ENCODE data around the gene UGT1A10. TPM values are rescaled to one million over a fixed set of nuclear protein-coding genes. Genes with fewer than 3 reads are reported as not detected.

The UGT1A10 gene
- total and polyA plus RNA-seq, 2 of the 13 experiments (the other 11 are each of a cell fraction or from before 2014, with no cell fraction given): not detected

DNA sequence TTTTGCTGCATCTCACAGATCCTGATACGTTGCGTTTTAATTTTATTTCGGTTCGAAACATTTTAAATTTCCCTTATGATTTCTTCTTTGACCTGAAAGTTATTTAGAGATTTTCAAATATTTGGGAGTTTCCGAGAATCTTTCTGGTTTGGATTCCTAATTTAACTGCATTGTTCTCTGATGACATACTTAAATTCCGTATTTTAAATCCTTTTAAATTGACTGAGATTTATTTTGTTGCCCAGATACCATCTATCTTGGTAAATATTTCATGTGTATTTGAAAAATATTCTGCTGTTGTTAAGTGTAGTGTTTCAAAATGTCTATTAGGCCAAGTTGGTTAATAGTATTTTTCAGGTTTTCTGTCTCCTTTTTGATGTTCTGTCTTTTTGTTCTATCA lies 179.6 kb downstream of the UGT1A10 start (continued):
- TF ChIP-seq ZEB1 (IDR thresholded peaks at IDR 0.05; ENCODE audit: insufficient replicate concordance, low read depth): no peak
- TF ChIP-seq ZNF792 (CRISPR knock-in tag; IDR thresholded peaks at IDR 0.05): no peak
- no peak for TF ChIP-seq PCBP1 (IDR thresholded peaks at IDR 0.05; ENCODE audit: borderline replicate concordance, low read depth, low read length)
- TF ChIP-seq MEF2D (CRISPR knock-in tag; IDR thresholded peaks at IDR 0.05): no peak

- H3K27ac ChIP-seq (ENCODE audit: extremely low read length, insufficient read depth, low read length): no peak overlapping the region
- no peaks in the 10 kb centered on the region for H4K20me1 ChIP-seq (ENCODE audit: insufficient read depth, low read length)
- no peak for FAIRE-seq
- H2AFZ ChIP-seq (ENCODE audit: low read length): no peak overlapping the region
- intact Hi-C loops (cut with micrococcal nuclease; ENCODE audit: unreplicated experiment) (no loop called here), in situ Hi-C loops (cut with HindIII; ENCODE audit: extremely low pct_ligation_motif_present, low pct_unique_long_range_greater_than_20kb) (no loop called here)
- no peak overlapping the region for H3K4me2 ChIP-seq (ENCODE audit: low read depth, low read length)
- H3K9ac ChIP-seq (ENCODE audit: insufficient read depth, low read depth, low read length): no peak overlapping the region
- no peaks in the 10 kb centered on the region for H3K36me3 ChIP-seq (replicated peaks in 1 of 2; ENCODE audit: control insufficient read depth in 1 of 2, insufficient read depth in 2 of 2, low read length in 2 of 2)
- ChIA-PET POLR2A (no interaction called here), CTCF (ENCODE audit: low intra/inter-chr PET ratio, low total read pairs) (no interaction called here)
- TF ChIP-seq REPIN1 (CRISPR knock-in tag; IDR thresholded peaks at IDR 0.05; ENCODE audit: borderline replicate concordance, low read depth) (no peak), GPN1 (CRISPR knock-in tag; IDR thresholded peaks at IDR 0.05; ENCODE audit: borderline replicate concordance) (no peak), SMAD9 (CRISPR knock-in tag; IDR thresholded peaks at IDR 0.05) (no peak), NR2F1 (CRISPR knock-in tag; IDR thresholded peaks at IDR 0.05) (no peak), FOXK1 (CRISPR knock-in tag; IDR thresholded peaks at IDR 0.05; ENCODE audit: borderline replicate concordance, low read depth) (no peak), SNAPC4 (CRISPR knock-in tag; IDR thresholded peaks at IDR 0.05) (no peak), AGO2 (optimal IDR thresholded peaks at IDR 0.05; ENCODE audit: low read depth, low read length) (no peak), ZNF34 (CRISPR knock-in tag; IDR thresholded peaks at IDR 0.05; ENCODE audit: borderline replicate concordance) (no peak), ZNF614 (CRISPR knock-in tag; IDR thresholded peaks at IDR 0.05; ENCODE audit: borderline replicate concordance) (no peak)
- TF ChIP-seq, protein P1, sequence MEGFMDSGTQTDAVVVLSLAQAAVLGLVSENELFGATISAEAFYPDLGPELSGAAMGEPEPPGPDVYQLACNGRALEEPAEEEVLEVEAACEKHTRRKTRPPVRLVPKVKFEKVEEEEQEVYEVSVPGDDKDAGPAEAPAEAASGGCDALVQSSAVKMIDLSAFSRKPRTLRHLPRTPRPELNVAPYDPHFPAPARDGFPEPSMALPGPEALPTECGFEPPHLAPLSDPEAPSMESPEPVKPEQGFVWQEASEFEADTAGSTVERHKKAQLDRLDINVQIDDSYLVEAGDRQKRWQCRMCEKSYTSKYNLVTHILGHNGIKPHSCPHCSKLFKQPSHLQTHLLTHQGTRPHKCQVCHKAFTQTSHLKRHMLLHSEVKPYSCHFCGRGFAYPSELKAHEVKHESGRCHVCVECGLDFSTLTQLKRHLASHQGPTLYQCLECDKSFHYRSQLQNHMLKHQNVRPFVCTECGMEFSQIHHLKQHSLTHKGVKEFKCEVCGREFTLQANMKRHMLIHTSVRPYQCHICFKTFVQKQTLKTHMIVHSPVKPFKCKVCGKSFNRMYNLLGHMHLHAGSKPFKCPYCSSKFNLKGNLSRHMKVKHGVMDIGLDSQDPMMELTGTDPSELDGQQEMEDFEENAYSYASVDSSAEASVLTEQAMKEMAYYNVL (CRISPR knock-in tag; IDR thresholded peaks at IDR 0.05; ENCODE audit: borderline replicate concordance): no peak
- H3K4me3 ChIP-seq (replicated peaks in 1 of 3; ENCODE audit: insufficient read depth in 1 of 3, low read depth in 2 of 3, low read length in 3 of 3): no peak overlapping the region
- no peaks in the 10 kb centered on the region for H3K79me2 ChIP-seq (ENCODE audit: insufficient read depth, low read length)
- peaks cover 23% of the 10 kb centered on the region for H3K4me1 ChIP-seq (ENCODE audit: insufficient read depth, low read length)
- no TSS peak for BruUV-seq (replicated peaks)
- H3K27me3 ChIP-seq (ENCODE audit: control insufficient read depth in 1 of 2, insufficient read depth in 2 of 2, low read length in 2 of 2): peaks cover 6 to 34% of the 10 kb centered on the region in 2 experiments; a peak in 4 of 5 replicates
- no peak for ATAC-seq
- H3K9me3 ChIP-seq (ENCODE audit: low read length): no peaks in the 10 kb centered on the region
- no peak for DNase-seq (ENCODE audit: low spot score)
- 16% methylated on average over 2 of the region's 2 CpGs for WGBS (ENCODE audit: low lambda C conversion rate)
Measured at GRCh38 chr2:233816334-233816733, 180.1 kb downstream of the UGT1A10 start.
